HG03103 (cell line): Measurements from ENCODE around the gene GRM7.

Source experiments
- ATAC-seq: cut with Tn5 transposase; IDR thresholded peaks from one replicate; pipeline ENCODE4 v1.9.1; 2021; ENCODE audit warnings: low read depth; ENCODE audit not compliant: unreplicated experiment

GRM7 gene

DNA sequence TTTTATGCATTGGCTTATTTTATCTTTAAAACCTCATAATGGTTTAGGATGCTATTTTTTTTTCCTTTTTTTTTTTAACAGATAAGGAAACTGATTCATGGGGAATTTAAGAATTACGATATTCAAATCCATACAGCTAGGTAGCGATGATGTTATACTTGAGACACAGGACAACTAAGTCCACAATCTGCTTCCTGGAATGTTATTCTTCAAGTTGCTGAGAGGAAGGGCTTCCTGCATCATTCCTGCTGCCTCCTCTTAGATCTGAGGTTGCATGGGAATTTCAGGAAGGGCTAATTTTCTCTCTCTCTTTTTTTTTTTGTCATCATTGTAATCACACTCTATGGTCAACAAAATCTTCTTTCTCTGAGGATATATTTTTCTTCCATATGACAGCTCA lies 595.5 kb downstream of the GRM7 start:
- no peak for ATAC-seq

DNA sequence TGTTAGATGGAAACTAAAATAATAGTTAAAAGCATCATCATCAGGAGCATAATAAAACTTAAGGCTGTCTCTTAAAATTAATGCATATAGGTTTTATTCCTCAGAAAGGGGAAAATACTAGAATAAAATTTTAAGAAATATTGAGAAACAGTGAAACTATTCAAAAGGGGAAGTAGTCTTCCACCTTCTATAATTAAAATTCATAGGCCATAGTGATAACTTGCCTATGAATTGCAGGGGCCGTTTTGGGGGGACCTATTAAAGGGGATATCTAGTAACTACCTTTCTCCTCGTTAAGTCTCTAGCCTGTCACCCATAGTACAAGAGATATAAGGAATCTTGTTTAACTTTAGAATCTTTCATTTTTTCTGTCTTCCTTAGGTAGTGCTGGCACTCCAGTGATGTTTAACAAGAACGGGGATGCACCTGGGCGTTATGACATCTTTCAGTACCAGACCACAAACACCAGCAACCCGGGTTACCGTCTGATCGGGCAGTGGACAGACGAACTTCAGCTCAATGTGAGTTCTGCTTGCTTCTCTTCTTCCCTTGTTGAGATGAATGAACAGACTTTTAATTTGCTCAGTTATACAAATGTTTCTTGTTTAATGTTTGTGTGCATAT lies 600.4 kb downstream of the GRM7 start:
- no peak for ATAC-seq

DNA sequence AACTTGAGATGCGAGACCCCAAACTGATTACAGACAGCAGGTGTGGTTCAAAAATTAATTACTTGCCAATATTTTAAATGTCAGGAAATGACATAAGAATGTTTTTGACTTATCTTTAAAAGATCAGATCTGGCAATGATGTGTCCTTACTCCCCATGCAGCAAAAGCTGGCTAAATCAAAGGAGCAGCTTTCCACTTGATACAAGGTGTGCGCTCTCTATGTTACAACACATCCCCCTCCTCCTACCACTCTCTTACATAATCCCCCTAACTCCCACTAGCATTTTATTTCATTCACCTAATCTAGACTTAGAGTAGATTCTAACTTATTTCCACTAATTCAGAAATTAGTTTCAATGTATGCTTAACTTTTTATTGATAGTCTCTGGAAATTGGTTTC lies 609.0 kb downstream of the GRM7 start:
- no peak for ATAC-seq

DNA sequence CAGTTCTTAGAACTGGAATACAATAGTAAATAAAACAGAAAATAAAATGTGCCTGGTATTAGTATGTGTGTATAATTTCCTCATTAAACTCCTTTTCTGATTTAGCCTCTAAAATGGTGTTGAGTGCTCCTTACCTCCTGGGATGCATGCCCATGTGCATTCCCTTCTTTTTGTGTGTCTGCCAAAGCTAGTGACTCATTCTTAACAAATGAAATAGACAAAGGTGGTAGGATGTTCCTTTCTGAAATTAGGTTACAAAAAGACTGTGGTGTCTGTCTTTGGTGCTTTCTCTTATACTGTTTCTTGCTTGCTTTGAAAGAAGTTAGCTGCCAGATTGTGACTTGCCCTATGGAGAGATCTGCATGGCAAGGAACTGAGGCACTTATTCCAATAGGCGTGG lies 623.7 kb downstream of the GRM7 start:
- ATAC-seq: no peak

DNA sequence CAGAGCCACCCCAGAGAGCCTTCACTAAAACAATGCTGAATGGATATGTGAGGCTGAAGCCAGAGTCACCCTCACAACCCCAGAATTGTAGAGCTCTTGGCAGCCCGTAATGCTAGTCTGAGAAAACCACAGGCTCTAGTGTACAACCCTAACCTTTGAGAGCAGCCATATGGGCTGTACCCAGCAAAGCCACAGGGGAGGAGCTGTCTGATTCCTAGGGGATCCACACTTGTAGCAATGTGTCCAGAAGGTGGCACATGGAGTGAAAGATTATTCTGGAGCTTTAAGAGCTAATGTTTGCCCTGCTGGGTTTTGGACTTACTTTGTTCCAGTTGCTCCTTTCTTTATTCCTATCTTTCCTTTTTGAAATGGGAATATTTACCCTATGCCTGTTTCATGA lies 626.8 kb downstream of the GRM7 start:
- ATAC-seq: no peak

DNA sequence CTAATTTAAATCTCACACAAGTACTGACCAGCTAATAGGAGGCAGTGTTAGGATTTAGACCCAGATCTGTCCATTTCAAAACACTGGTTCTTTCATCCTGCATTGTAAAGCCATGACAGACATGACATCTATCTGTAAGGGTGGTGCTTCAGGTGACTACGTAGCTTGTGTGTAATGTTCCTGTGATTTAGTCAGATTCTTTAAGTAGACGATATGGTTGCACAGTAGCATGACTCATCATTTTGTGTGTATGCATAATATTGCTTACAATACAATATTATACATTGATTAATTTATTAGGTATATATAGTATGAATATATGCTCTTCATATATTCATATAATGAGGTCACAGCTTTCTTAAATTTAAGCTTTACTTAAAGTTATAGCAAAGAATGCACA lies 628.5 kb downstream of the GRM7 start:
- no peak for ATAC-seq

DNA sequence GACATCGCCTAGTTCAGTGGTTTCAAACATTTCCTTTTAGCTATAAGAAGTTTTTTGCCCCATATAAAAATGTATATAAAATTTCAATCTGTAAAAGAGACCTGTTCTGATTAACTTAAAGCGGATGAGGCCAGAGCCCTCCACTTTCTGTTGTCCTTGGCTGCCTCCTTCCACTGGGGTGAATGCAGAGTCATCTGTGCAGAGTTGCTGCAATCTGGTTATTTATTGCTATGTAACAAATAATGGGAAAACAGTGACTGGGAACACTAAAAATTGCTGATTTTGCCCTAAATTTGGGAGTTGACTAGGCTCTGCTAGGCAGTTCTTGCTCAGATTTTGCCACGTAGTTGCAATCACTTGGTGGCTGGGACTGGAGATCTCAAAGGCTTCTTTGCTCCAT lies 637.8 kb downstream of the GRM7 start:
- no peak for ATAC-seq

DNA sequence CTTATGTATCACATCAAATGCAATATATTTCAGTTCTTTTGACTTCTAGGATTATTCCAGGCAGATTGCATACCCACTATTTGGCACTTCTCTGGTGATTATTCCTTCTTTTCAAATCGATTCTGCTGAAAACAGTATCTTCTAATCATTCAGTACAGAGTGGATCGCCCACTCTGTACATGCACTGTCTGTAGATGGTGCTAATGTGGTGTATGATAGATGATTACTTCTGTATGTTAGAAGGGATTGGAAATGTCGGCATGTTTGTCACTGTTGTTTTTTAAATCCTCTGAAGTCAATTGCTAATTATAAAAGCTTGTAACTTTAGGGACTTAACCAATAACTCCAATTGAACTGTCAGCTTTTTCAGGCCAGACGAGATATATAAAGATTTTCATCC lies 642.5 kb downstream of the GRM7 start:
- no peak for ATAC-seq

DNA sequence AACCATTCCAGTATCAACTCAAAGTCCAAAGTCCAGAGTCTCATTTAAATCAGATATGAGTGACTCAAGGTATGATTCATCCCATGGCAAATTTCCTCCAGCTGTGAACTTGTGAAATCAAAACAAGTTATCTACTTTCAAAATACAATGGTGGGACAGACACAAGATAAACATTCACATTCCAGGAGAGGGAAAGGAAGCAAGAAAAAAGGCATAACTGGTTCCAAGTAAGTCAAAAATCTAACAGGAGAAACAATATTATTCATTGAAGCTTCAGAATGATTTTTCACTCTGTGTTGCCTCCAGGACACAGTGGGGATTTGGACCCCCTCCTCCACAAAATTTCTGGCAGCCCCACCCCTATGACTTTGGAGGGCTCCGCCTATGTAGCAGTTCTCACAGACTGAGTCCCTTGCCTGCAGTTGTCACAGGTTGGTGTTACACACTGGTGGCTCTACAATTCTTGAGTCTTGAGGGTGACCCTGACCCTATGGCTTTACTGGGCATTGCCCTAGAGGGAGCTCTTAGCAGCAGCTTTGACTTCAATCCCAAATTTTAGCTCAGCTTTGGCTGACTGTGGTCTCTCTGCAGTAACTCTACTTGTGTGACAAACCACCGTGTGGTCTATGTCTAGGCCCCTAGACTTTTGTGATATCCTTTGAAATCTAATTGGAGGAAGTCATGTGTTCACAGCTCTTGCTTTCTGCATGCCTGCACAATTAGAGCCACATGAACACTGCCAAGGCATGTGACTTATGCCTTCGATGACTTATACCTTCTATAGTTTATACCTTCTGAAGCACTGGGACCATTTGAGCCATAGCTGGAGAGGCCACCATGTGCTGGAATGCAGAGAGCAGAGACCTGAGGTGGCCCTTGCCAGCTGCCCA lies 644.2 kb downstream of the GRM7 start:
- ATAC-seq: no peak

DNA sequence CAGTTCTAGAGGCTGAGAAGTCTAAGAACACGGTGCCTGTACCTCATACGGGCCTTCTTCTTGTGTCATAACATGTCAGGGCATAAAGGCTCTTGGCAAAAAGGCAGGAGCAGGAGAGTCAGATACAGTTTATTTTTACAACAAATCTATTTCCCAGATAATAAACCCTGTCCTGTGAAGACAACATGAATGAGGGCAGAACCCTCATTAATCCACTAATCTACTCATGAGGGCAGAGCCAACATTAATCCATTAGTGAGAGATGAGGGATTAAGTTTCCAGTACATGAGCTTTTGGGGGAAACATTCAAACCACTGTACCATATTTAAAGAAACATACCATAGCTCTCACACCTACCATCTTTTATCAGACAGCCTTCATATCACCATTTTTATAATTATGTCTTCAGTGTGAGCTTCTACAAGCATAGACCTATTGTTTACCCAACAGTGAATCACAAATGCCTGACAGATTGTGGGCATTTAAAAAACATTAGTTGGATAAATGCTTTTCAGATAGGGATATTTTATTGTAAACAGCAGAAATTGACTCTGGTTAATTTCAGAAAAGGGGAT lies 645.8 kb downstream of the GRM7 start:
- no peak for ATAC-seq

DNA sequence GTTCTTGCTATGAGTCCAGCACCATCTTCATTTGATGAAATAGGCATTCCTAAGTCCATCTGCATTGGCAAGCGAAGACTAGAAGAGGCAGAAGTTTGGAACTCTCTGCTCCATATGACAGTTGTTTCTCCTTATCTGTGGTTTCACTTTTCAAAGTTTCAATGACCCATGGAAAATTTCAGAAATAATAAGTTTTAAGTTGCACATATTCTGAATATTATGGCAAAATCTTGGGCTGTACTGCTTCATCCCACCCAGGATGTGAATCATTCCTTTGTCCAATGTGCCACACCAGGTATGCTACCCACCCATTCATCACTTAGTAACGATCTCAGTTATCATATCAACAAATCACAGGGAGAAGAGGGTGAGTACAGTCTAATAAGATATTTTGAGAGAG lies 647.9 kb downstream of the GRM7 start:
- no peak for ATAC-seq

DNA sequence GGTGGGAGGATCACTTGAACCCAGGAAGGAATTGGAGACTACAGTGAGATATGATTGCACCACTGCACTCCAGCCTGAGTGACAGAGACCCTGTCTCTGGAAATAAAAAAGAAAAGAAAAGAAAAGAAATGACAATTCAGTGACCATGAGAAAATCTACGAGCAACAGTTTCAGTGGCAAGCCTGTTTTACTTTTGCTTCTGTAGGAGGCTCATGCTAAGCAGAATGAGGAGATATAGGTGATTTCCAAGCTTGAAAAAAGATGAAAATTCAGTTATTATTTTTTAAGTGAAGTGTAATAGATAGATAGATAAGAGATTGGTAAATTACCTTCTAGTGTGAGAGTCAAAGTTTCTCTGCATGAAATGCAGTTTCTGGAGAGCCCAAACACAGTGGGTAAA lies 651.1 kb downstream of the GRM7 start:
- ATAC-seq: no peak

DNA sequence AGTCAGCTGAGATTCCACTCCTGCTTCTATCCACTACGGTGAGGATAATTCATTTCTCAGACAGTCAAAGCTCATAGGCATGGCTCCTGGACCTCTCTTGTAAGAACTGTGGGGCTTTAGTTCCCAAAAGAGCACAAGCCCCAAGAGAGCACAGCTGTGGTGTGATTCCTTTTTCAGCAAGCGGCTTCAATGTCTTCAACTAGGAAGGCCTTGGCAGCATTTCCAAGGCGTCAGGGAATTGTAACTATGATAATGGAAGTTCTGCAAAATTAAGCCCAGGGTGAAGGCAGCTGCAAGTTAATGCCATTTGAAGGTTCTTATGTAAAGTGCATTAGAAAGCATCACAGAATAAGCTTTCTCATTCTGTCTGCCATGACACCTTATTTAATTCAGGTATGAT lies 657.1 kb downstream of the GRM7 start:
- ATAC-seq: no peak

DNA sequence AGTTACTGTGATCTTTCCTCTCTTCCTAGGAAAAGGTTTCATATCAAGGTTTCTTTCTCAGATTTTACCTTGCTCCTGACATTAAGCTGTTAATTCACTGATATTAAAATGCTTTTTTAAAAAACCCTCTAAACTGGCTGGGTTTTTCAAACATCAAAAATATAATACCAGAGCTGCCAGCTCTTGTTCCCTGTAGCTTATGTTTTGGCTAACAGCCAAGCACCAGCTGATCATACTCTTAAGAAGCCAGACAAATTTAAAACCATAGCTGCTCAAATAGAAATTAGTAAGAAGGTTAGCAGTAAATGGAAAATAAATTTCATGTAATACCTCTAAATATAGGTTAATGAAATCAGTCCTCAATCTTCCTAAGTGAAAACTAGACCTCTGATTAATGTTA lies 657.5 kb downstream of the GRM7 start:
- no peak for ATAC-seq

DNA sequence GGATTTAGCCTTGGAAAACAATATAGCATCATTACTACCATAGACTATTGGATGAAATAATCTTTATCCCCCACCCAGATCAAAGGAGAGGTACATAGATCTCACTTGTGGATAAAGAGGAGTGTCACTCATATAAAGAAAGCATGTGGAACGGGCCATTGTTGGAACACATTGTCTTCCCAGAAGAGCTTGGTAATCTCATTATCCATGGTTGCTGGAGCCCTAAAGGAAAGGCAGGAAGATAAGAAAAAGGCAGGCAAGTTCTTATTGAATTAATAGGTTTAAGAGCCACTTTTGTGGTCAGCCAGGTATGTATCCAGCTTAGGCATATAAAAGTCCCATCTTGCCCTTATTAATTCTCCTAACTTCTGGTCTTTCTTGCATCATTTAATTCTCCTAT lies 659.1 kb downstream of the GRM7 start:
- ATAC-seq: no peak

DNA sequence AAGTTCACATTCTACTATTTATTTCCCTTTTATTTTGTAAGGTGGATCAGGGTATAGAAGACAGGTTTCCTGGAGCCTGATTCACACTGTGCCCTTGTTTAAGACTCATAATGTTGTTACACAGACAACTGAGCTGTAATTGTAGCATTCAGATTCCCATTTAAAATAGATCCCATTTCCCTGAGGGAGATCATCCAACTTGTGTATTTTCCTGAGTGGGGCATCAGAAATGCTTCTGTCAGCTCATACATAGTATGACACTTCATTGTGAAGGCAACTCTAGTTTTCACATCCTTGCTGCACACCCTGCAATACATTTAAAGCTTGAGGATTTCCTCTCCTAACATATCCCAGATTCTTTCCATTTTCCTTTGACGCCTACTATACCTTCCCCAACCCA lies 659.7 kb downstream of the GRM7 start:
- ATAC-seq: no peak

DNA sequence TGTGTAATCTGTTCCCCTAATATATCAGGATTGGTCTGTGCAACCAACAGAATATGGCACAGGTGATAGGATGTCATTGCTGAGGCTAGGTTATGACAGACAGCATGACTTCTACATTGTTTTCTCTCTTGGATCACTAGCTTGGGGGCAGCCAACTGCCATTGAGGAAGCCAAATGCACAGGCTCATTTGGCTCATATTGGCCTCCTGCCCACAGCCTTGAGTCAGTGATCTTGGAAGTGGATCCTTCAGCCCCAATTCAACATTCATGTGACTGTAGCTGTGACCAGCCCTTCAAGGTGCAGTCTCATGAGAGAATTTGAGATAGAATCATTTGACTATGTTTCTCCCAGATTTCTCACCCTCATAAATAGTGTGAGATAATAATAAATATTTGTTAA lies 675.6 kb downstream of the GRM7 start:
- no peak for ATAC-seq

DNA sequence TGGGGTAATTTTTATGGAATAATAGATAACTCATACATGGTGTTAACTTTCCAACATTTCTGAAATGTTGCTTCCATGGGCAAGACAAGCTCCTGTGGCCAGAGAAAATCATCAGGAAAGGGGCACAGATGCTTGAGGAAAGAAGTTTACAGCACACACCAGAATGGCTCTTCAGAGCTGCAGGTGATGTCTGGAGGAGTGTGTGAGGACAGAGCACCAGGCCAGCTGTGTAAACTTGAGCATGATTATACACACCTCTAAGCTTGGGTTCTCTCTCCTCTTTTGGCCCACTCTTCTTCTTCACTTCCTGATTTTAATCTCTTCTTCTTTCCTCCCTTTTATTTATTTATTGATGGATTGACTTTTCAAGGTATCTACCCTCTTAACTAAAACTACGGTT lies 676.0 kb downstream of the GRM7 start:
- no peak for ATAC-seq

DNA sequence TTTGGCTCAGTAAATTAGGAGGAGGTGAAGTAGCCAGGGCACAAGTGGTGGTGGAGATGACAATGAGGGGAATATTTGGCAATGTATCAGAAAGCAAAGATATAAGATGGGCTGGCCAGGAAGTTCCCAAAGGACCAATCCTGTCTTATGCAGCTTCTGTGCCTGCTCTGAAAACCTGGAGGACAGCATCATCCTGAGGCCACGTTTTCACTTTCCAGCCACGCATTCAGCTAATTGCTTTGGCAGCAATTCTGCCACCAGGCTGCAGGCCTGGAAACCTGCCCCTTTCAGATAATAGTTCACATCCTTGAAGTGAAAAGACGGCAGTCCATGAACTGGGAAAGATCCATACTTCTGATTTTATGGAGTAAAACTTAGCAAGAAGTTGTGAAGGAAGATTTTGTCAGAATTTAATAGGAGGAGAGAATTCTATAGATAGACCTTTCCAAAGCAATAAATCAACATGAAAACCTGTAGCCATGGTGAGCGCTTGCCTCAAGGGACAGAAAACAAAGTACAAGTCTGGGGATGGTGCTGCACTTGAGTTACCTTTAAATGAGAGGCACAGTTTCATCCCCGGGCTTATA lies 682.5 kb downstream of the GRM7 start:
- no peak for ATAC-seq

DNA sequence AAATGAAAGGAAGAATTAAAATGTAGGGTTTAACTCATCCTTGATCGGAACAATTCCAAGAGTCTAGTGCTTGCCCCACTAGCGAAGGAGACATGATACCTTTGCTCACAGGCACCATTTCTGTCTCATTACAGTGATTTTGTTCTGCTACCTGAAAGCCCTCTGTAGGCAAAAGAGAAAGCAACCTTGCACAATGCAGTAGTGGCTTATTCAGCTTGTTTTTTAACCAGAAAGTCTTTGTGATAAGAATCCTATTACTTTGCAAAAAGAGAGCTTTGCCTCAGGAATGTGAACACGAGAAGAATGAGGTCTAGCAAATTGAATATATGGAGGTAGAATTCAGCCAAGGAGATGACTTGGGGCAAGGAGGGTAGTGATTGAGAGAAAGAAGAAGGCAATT lies 684.4 kb downstream of the GRM7 start:
- no peak for ATAC-seq

DNA sequence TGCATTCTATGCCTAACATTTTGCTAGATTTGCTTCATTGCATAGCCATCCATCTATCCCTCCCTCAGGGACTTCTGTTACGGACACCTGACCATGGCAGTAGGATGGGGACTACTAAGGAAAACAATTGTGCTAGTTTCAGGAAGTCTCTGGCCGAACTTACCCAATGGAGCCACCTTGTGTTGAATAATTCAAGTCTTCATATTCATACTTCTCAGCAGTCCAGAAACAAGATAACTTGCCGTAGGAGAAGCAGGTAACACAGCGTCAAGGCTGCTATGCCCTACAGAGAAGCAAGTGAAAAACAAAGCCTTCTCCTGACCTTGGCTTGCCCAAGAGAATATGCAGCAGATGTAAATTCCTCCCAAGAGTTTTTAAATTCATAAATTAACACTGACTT lies 685.3 kb downstream of the GRM7 start:
- ATAC-seq: no peak

DNA sequence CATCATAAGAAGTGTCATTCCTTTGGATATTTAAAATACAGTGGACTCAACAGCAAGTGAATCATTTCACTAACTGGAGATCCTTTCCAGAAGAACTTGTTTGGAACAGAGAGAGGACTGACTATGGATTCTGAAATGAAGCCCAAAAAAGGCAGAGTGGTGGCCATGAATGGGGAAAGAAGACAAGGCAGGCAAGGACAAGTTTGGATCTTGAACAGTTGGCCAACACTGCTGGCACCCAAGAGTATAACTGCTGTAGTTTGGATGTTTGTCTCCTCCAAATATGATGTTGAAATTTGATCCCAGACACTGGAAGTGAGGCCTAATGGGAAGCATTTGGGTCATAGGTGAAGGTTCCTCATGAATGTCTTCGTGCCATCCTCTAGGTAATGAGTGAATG lies 686.9 kb downstream of the GRM7 start:
- ATAC-seq: no peak
